Endothelial cell of umbilical vein (primary cell): Measurements from ENCODE around the gene BMPR2. TPM values are rescaled to one million over a fixed set of nuclear protein-coding genes. Genes with fewer than 3 reads are reported as not detected.

Experiments
- BruUV-seq: library from RNA; stranded (reverse); fragments of 400-500 nt; replicated peaks from 2 replicates; lab custom pipeline; 2021; lab: Mats Ljungman, UMichigan
- CTCF ChIA-PET: fragments of 300-600, 350-600 bp; sonication (Branson Sonifier 250); formaldehyde crosslinking; loops from one replicate; lab custom pipeline; 2021; ENCODE audit warnings: antibody characterized with exemption, inconsistent platforms; lab: Charles Lee
- POLR2A ChIA-PET: fragments of 300-600, 350-600 bp; sonication (Branson Sonifier 250); formaldehyde crosslinking; loops from one replicate; lab custom pipeline; 2021; ENCODE audit warnings: antibody characterized with exemption, inconsistent platforms; lab: Charles Lee
- DNase-seq: peaks from one replicate; pipeline ENCODE4 v3.0.0-alpha.2; 2011; ENCODE audit warnings: low read depth, low spot score
- FAIRE-seq: peaks from 2 replicates; lab custom pipeline; 2011; peaks lifted over from hg19 to GRCh38; lab: Jason Lieb, UNC
- H2AFZ ChIP-seq: 2 replicates; pipeline ENCODE4 v1.6.0; 2012; ENCODE audit warnings: low read depth, low read length, control low read depth, inconsistent platforms
- H3K27ac ChIP-seq: 2 replicates; pipeline ENCODE4 v1.5.1; 2011; ENCODE audit warnings: low read depth, mild to moderate bottlenecking, control low read depth, low read length, moderate library complexity; ENCODE audit not compliant: insufficient read depth
- H3K27me3 ChIP-seq, 2 experiments: 2 replicates each; pipeline versions ENCODE4 v1.6.0 to v1.6.1; 2011; ENCODE audit warnings: low read length in 2 of 2, mixed read lengths in 1 of 2; ENCODE audit not compliant: control insufficient read depth in 2 of 2, insufficient read depth in 2 of 2
- H3K36me3 ChIP-seq, 2 experiments: 2 replicates in 1 of 2; 3 replicates in 1 of 2; pipeline ENCODE4 v1.5.1; 2011; ENCODE audit warnings: low read length in 2 of 2, mild to moderate bottlenecking in 1 of 2, moderate library complexity in 1 of 2; ENCODE audit not compliant: control insufficient read depth in 2 of 2, insufficient read depth in 2 of 2; ENCODE audit errors: extremely low read depth in 1 of 2
- H3K4me1 ChIP-seq: 3 replicates; pipeline ENCODE4 v1.5.1; 2011; ENCODE audit warnings: mild to moderate bottlenecking, low read length; ENCODE audit not compliant: control insufficient read depth, insufficient read depth; ENCODE audit errors: extremely low read depth
- H3K4me2 ChIP-seq: 2 replicates; pipeline ENCODE4 v1.6.1; 2011; ENCODE audit warnings: low read length, control low read depth, mixed read lengths; ENCODE audit not compliant: insufficient read depth
- H3K4me3 ChIP-seq, 3 experiments: fragments of 200-600 bp in 1 of 3; sonication (generic), shearing (Covaris generic) in 1 of 3; replicated peaks in 1 of 3; 2 replicates each; pipeline ENCODE4 v1.5.1; 2011 to 2016; ENCODE audit warnings: control low read depth in 3 of 3, low read length in 3 of 3, mild to moderate bottlenecking in 2 of 3, inconsistent platforms in 1 of 3, low read depth in 1 of 3, moderate library complexity in 1 of 3; ENCODE audit not compliant: insufficient read depth in 1 of 3
- H3K79me2 ChIP-seq: 2 replicates; pipeline ENCODE4 v1.6.0; 2012; ENCODE audit warnings: low read length, inconsistent platforms; ENCODE audit not compliant: control insufficient read depth, insufficient read depth
- H3K9ac ChIP-seq: replicated peaks from 2 replicates; pipeline ENCODE3; 2011; ENCODE audit warnings: low read length, control low read depth; ENCODE audit not compliant: insufficient read depth; ENCODE audit errors: extremely low read depth
- H3K9me1 ChIP-seq: replicated peaks from 3 replicates; pipeline ENCODE4 v1.6.0; 2011; ENCODE audit warnings: mild to moderate bottlenecking, low read length; ENCODE audit not compliant: control insufficient read depth, insufficient read depth; ENCODE audit errors: extremely low read depth
- H3K9me3 ChIP-seq: replicated peaks from 2 replicates; pipeline ENCODE4 v1.5.1; 2012; ENCODE audit warnings: low read length, inconsistent platforms; ENCODE audit not compliant: control insufficient read depth, insufficient read depth
- H4K20me1 ChIP-seq: replicated peaks from 2 replicates; pipeline ENCODE3; 2011; ENCODE audit warnings: mild to moderate bottlenecking, low read length; ENCODE audit not compliant: control insufficient read depth, insufficient read depth; ENCODE audit errors: extremely low read depth
- CTCF ChIP-seq, 2 donors: IDR thresholded peaks; 1 replicate in 1 of 2; 2 replicates in 1 of 2; pipeline ENCODE4 v1.5.1; 2011; ENCODE audit warnings: low read length in 2 of 2, mild to moderate bottlenecking in 2 of 2, moderate library complexity in 2 of 2, control low read depth in 1 of 2, inconsistent platforms in 1 of 2, low read depth in 1 of 2; ENCODE audit not compliant: insufficient read depth in 1 of 2; ENCODE audit errors: extremely low read depth in 1 of 2
- EZH2 ChIP-seq: IDR thresholded peaks from 2 replicates; pipeline ENCODE4 v1.6.1; 2012; ENCODE audit warnings: borderline replicate concordance, low read depth, mild to moderate bottlenecking, moderate library complexity, low read length, inconsistent platforms; ENCODE audit not compliant: severe bottlenecking
- FOS ChIP-seq: IDR thresholded peaks from 2 replicates; pipeline ENCODE4 v1.6.1; 2011; ENCODE audit warnings: mild to moderate bottlenecking, low read length, moderate library complexity, borderline replicate concordance; ENCODE audit not compliant: insufficient read depth
- GATA2 ChIP-seq: IDR thresholded peaks from 2 replicates; pipeline ENCODE4 v1.7.0; 2011; ENCODE audit warnings: low read depth, mild to moderate bottlenecking, moderate library complexity, mixed read lengths, low read length; ENCODE audit not compliant: insufficient read length, insufficient read depth
- JUN ChIP-seq: IDR thresholded peaks from 2 replicates; pipeline ENCODE4 v1.6.1; 2011; ENCODE audit warnings: borderline replicate concordance, low read depth; ENCODE audit not compliant: insufficient read length, insufficient read depth
- MAX ChIP-seq: IDR thresholded peaks from 2 replicates; pipeline ENCODE4 v1.6.1; 2011; ENCODE audit not compliant: insufficient read depth, insufficient read length
- MYC ChIP-seq: IDR thresholded peaks from one replicate; pipeline ENCODE4 v1.6.1; 2011; ENCODE audit warnings: mild to moderate bottlenecking, low read depth, low read length
- POLR2A ChIP-seq: IDR thresholded peaks from 2 replicates; pipeline ENCODE4 v1.6.1; 2012; ENCODE audit warnings: low read depth, mild to moderate bottlenecking, control low read depth, low read length
- POLR2AphosphoS5 ChIP-seq: IDR thresholded peaks from 2 replicates; pipeline ENCODE4 v1.6.1; 2012; ENCODE audit warnings: low read depth, mild to moderate bottlenecking, control low read depth, low read length, moderate library complexity; ENCODE audit not compliant: insufficient read depth
- dilution Hi-C: fragments of 300-500 bp; cut with MboI; formaldehyde crosslinking; loops from one replicate; pipeline ENCODE4 v1.15.0; 2019; ENCODE audit warnings: low sequenced_read_pairs; ENCODE audit not compliant: extremely low pct_ligation_motif_present
- intact Hi-C: fragments of 100-400 bp; cut with micrococcal nuclease; formaldehyde crosslinking; loops from one replicate; pipeline ENCODE4 v1.10.0; 2022
- polyA plus RNA-seq, 4 experiments: library from polyadenylated mRNA; depleted of rRNA in 3 of 4; stranded (reverse) in 3 of 4; unstranded in 1 of 4; fragments of >200 nt; gene quantifications; 2 replicates each; pipeline versions ENCODE4 v1.2.1 to v1.2.3, GENCODE V29; 2011 to 2012; ENCODE audit warnings: missing spikeins in 1 of 4
- total RNA-seq: library from RNA; stranded (reverse); gene quantifications from 2 replicates; pipeline ENCODE4 v1.2.3, GENCODE V29; 2021

Gene BMPR2
- total and polyA plus RNA-seq, 2 donors (not counting 3 experiments of a cell fraction or from before 2014, with no cell fraction given): 35.8 to 113 TPM

DNA sequence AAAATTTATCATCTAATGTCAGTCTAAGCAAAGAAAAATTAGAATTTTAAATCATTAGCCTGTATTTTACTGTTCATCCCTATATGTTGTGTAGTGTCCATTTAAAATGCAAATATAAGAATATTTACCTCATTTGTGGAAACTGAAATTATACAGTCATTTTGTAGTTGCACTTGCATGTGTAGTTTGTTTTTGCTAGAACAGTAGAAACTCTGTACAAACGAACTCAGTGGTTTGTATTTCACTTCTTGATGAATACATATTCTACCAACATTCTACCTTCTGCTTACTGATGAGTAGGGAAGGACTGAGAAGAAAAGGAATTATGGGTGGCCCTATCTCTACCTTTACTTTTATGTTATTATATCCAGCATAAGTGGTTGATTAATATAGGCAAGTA is 29.7 kb downstream of the BMPR2 start:
- BruUV-seq: no TSS peak
- no peak overlapping the region for H3K4me3 ChIP-seq
- TF ChIP-seq CTCF (IDR thresholded peaks at IDR 0.05; ENCODE audit: extremely low read depth in 1 of 2, insufficient read depth in 1 of 2, low read depth in 1 of 2, low read length in 2 of 2): no peak
- TF ChIP-seq JUN: no peak
- TF ChIP-seq EZH2: no peak
- no peak for TF ChIP-seq MAX
- no peak for TF ChIP-seq FOS
- TF ChIP-seq POLR2A: no peak
- TF ChIP-seq MYC: no peak
- no peak for TF ChIP-seq POLR2AphosphoS5
- TF ChIP-seq GATA2: no peak
- intact Hi-C loops: no loop called here
- H3K36me3 ChIP-seq: no peaks in the 10 kb centered on the region
- peaks cover 78% of the 10 kb centered on the region for H3K79me2 ChIP-seq
- H4K20me1 ChIP-seq: peaks cover 5% of the 10 kb centered on the region
- FAIRE-seq (no peak), DNase-seq (no peak)
- POLR2A ChIA-PET: no interaction called here
- peak overlapping the region; percentile 25 for H3K4me2 ChIP-seq
- H3K9me3 ChIP-seq: no peaks in the 10 kb centered on the region
- H3K9ac ChIP-seq: no peak overlapping the region
- no peak overlapping the region for H2AFZ ChIP-seq
- no peaks in the 10 kb centered on the region for H3K27me3 ChIP-seq
- H3K4me1 ChIP-seq: peaks cover 57% of the 10 kb centered on the region
- CTCF ChIA-PET: no interaction called here
- dilution Hi-C loops: no loop called here
- no peak overlapping the region for H3K27ac ChIP-seq
- H3K9me1 ChIP-seq: no peaks in the 10 kb centered on the region
